Left lung (tissue), 10 donors: ENCODE results near the gene RDM1. TPM values are rescaled to one million over a fixed set of nuclear protein-coding genes. Genes with fewer than 3 reads are reported as not detected.
"Not testable (repeated sequence)": the region's sequence is repeated elsewhere in the genome, so short reads cannot be mapped to it uniquely, and the experiment has no call there.

Experiments used
- ATAC-seq: fragments of 200-7000 bp; cut with Tn5 transposase; one replicate; pipeline ENCODE4 v1.9.1; 2020; ENCODE audit warnings: moderate library complexity
- DNase-seq, 4 donors: peaks; one replicate each; pipeline ENCODE4 v3.0.0-alpha.2; 2013 to 2020
- H3K27ac ChIP-seq, 2 donors: fragments of 200-600 bp; sonication (generic) in 1 of 2; one replicate each; pipeline versions ENCODE4 v1.5.0 to v1.8.0; 2020 to 2021
- H3K27me3 ChIP-seq, 2 donors: fragments of 200-600 bp; sonication (generic) in 1 of 2; one replicate each; pipeline versions ENCODE4 v1.5.0 to v1.8.0; 2020 to 2021
- H3K36me3 ChIP-seq, 2 donors: fragments of 200-600 bp; sonication (generic) in 1 of 2; one replicate each; pipeline versions ENCODE4 v1.5.0 to v1.8.0; 2020 to 2021
- H3K4me1 ChIP-seq, 2 donors: fragments of 200-600 bp; one replicate each; pipeline ENCODE4 v1.8.0; 2021
- H3K4me3 ChIP-seq, 2 donors: fragments of 200-600 bp; sonication (generic) in 1 of 2; one replicate each; pipeline versions ENCODE4 v1.5.0 to v1.8.0; 2020 to 2021; ENCODE audit warnings: mild to moderate bottlenecking in 1 of 2
- H3K9me3 ChIP-seq, 2 donors: fragments of 200-600 bp; sonication (generic) in 1 of 2; one replicate each; pipeline versions ENCODE4 v1.5.0 to v1.8.0; 2020 to 2021
- CTCF ChIP-seq, 2 donors: fragments of 200-600 bp; sonication (generic) in 1 of 2; IDR thresholded peaks; one replicate each; pipeline versions ENCODE4 v1.5.0 to v1.8.0; 2021; ENCODE audit warnings: antibody characterized with exemption in 2 of 2
- intact Hi-C, 2 donors: fragments of 100-400 bp; cut with DNase I; formaldehyde crosslinking; loops; one replicate each; pipeline versions ENCODE4 v1.11.2 to v1.14.2; 2022
- polyA plus RNA-seq, 6 donors: library from polyadenylated mRNA; unstranded; fragments of 120-200 nt; gene quantifications; one replicate each; pipeline ENCODE4 v1.2.1, GENCODE V29; 2013; ENCODE audit not compliant: insufficient read length in 6 of 6
- total RNA-seq, 2 donors: library from RNA; stranded (reverse); fragmentation: NEBNext Ultra II Directional; extraction: Animal tissue kit (Norgen Biotek cat#: 25700); gene quantifications; one replicate each; pipeline ENCODE4 v1.2.1, GENCODE V29; 2021
- donor health status: DM: no; HTN: yes; CAD: no.
- donor health status: DM: no; HTN: no; CAD: no.

The RDM1 gene
- total and polyA plus RNA-seq, 8 donors: 1.8 to 4.2 (median 2.5) TPM; not detected in 1

- no peak for TF ChIP-seq CTCF (IDR thresholded peaks at IDR 0.05)
- Histone ChIP-seq H3K36me3 (no peaks in the 10 kb centered on the region), H3K27me3 (no peaks in the 10 kb centered on the region), H3K27ac (no peak overlapping the region), H3K4me1 (peaks cover 0 to 20% of the 10 kb centered on the region in 2 donors), H3K9me3 (no peaks in the 10 kb centered on the region), H3K4me3 (no peak overlapping the region)
- intact Hi-C loops: no loop called here
- ATAC-seq: no peak
- no peak for DNase-seq
Measured at GRCh38 chr17:35900708-35901480, 29.7 kb downstream of the RDM1 start.

GRCh38 chr17:35900280-35900679 is 30.3 kb downstream of the RDM1 start:
- H3K4me1 ChIP-seq: peaks cover 0 to 22% of the 10 kb centered on the region in 2 donors
- no peak for TF ChIP-seq CTCF (IDR thresholded peaks at IDR 0.05)
- no peaks in the 10 kb centered on the region for H3K36me3 ChIP-seq
- H3K9me3 ChIP-seq: no peaks in the 10 kb centered on the region
- intact Hi-C loops: no loop called here
- no peak overlapping the region for H3K27ac ChIP-seq
- no peak for ATAC-seq
- no peak overlapping the region for H3K4me3 ChIP-seq
- H3K27me3 ChIP-seq: no peaks in the 10 kb centered on the region
- DNase-seq: no peak

GRCh38 chr17:35898283-35899070 is 32.1 kb downstream of the RDM1 start:
- Histone ChIP-seq H3K27ac (no peak overlapping the region), H3K4me3 (no peak overlapping the region), H3K27me3 (no peaks in the 10 kb centered on the region), H3K36me3 (no peaks in the 10 kb centered on the region), H3K9me3 (no peaks in the 10 kb centered on the region), H3K4me1 (peaks cover 0 to 22% of the 10 kb centered on the region in 2 donors)
- intact Hi-C loops: no loop called here
- DNase-seq (no peak), ATAC-seq (peak; percentile 72)
- no peak for TF ChIP-seq CTCF (IDR thresholded peaks at IDR 0.05)

GRCh38 chr17:35897772-35898171 is 32.8 kb downstream of the RDM1 start:
- intact Hi-C loops, H3K27me3 ChIP-seq, H3K27ac ChIP-seq, H3K4me3 ChIP-seq, H3K36me3 ChIP-seq, DNase-seq, H3K9me3 ChIP-seq, ATAC-seq: not testable (repeated sequence)
- H3K4me1 ChIP-seq: peaks cover 0 to 27% of the 10 kb centered on the region in 2 donors

- intact Hi-C loops: no loop called here
- H3K9me3 ChIP-seq: no peaks in the 10 kb centered on the region
- ATAC-seq: no peak
- DNase-seq: no peak
- no peaks in the 10 kb centered on the region for H3K36me3 ChIP-seq
- no peaks in the 10 kb centered on the region for H3K27me3 ChIP-seq
- peaks cover 0 to 38% of the 10 kb centered on the region in 2 donors for H3K4me1 ChIP-seq
- H3K27ac ChIP-seq: no peak overlapping the region
- no peak overlapping the region for H3K4me3 ChIP-seq
- no peak for TF ChIP-seq CTCF (IDR thresholded peaks at IDR 0.05)
Measured at GRCh38 chr17:35895636-35896587, 34.7 kb downstream of the RDM1 start.
